HG02943 (cell line): ENCODE results near the gene SETD7.
A peak's percentile ranks its signal among the peaks of the same experiment; 100 is the strongest.

ENCODE experiments used
- ATAC-seq: cut with Tn5 transposase; IDR thresholded peaks from one replicate; pipeline ENCODE4 v1.9.1; 2021; ENCODE audit warnings: mild to moderate bottlenecking, low read depth, moderate library complexity; ENCODE audit not compliant: unreplicated experiment

The SETD7 gene

GRCh38 chr4:139552517-139553307, 3.3 kb downstream of the SETD7 start:
- ATAC-seq, result no peak

- no peak for ATAC-seq
These were observed 5.1 kb downstream of the SETD7 start for GRCh38 chr4:139550724-139551429.

- no peak for ATAC-seq
These were observed 8.0 kb downstream of the SETD7 start for GRCh38 chr4:139547979-139548378.

- ATAC-seq, result no peak
These were observed 15.4 kb downstream of the SETD7 start for GRCh38 chr4:139540632-139541031.

GRCh38 chr4:139540161-139540560, 15.9 kb downstream of the SETD7 start:
- ATAC-seq, result no peak

GRCh38 chr4:139537292-139537691, 18.7 kb downstream of the SETD7 start:
- ATAC-seq, result no peak

GRCh38 chr4:139535871-139536234, 20.2 kb downstream of the SETD7 start:
- ATAC-seq, result no peak

- no peak for ATAC-seq
These were observed 20.7 kb downstream of the SETD7 start for GRCh38 chr4:139535228-139535870.

GRCh38 chr4:139534287-139534950, 21.6 kb downstream of the SETD7 start:
- no peak for ATAC-seq

- no peak for ATAC-seq
These were observed 22.5 kb downstream of the SETD7 start for GRCh38 chr4:139533511-139533910.

- no peak for ATAC-seq
These were observed 23.1 kb downstream of the SETD7 start for GRCh38 chr4:139532947-139533346.

- no peak for ATAC-seq
These were observed 25.1 kb downstream of the SETD7 start for GRCh38 chr4:139530833-139531427.

GRCh38 chr4:139528377-139529005, 27.5 kb downstream of the SETD7 start:
- peak; percentile 74 for ATAC-seq

GRCh38 chr4:139526928-139527327, 29.1 kb downstream of the SETD7 start:
- ATAC-seq, result no peak

- peak; percentile 40 for ATAC-seq
These were observed 30.6 kb downstream of the SETD7 start for GRCh38 chr4:139525414-139525813.

GRCh38 chr4:139524062-139524631, 31.9 kb downstream of the SETD7 start:
- ATAC-seq, result no peak

- no peak for ATAC-seq
These were observed 32.9 kb downstream of the SETD7 start for GRCh38 chr4:139523076-139523475.

GRCh38 chr4:139522457-139522856, 33.6 kb downstream of the SETD7 start:
- ATAC-seq, result no peak

- no peak for ATAC-seq
These were observed 34.1 kb downstream of the SETD7 start for GRCh38 chr4:139521754-139522401.
